GM12878 (cell line): ENCODE measurements around the gene LRRC15. TPM values are rescaled to one million over a fixed set of nuclear protein-coding genes. Genes with fewer than 3 reads are reported as not detected.

Experiments used
- ATAC-seq: fragments of 200-7000 bp; cut with Tn5 transposase; 3 replicates; pipeline ENCODE4 v1.9.1; 2020; ENCODE audit warnings: mild to moderate bottlenecking, moderate library complexity
- BruUV-seq: library from RNA; stranded (reverse); fragments of 400-500 nt; replicated peaks from 2 replicates; lab custom pipeline; 2021; lab: Mats Ljungman, UMichigan
- CTCF ChIA-PET: fragments of 300-600 bp; sonication (Branson Sonifier 250); formaldehyde crosslinking; extraction: SDS; loops from one replicate; lab custom pipeline; 2021; ENCODE audit warnings: inconsistent platforms; lab: Yijun Ruan, JAX
- POLR2A ChIA-PET: fragments of 350-600 bp; formaldehyde crosslinking; extraction: SDS; loops from one replicate; lab custom pipeline; 2021; ENCODE audit warnings: inconsistent platforms; lab: Charles Lee
- RAD21 ChIA-PET: fragments of 300-600 bp; sonication (Branson Sonifier 250); formaldehyde crosslinking; loops from one replicate; lab custom pipeline; 2023; ENCODE audit warnings: antibody characterized with exemption; ENCODE audit not compliant: unreplicated experiment; lab: Charles Lee
- SMC1A ChIA-PET: fragments of 300-600 bp; sonication (Branson Sonifier 250); formaldehyde crosslinking; loops from one replicate; lab custom pipeline; 2023; ENCODE audit not compliant: unreplicated experiment, uncharacterized antibody; lab: Charles Lee
- DNase-seq: peaks from one replicate; pipeline ENCODE4 v3.0.0-alpha.2; 2011; ENCODE audit warnings: low read depth, low spot score
- FAIRE-seq: peaks from 3 replicates; lab custom pipeline; 2011; peaks lifted over from hg19 to GRCh38; lab: Jason Lieb, UNC
- H2AFZ ChIP-seq: 2 replicates; pipeline ENCODE4 v1.6.0; 2011; ENCODE audit warnings: low read depth, low read length, control low read depth; ENCODE audit not compliant: control insufficient read depth
- H3K27ac ChIP-seq: 2 replicates; pipeline ENCODE4 v1.5.1; 2011; ENCODE audit warnings: control low read depth; ENCODE audit not compliant: control insufficient read depth, insufficient read depth
- H3K27me3 ChIP-seq, 2 experiments: replicated peaks in 1 of 2; 2 replicates each; pipeline versions ENCODE4 v1.6.0 to v1.6.1; 2011; ENCODE audit warnings: low read length in 1 of 2; ENCODE audit not compliant: control insufficient read depth in 2 of 2, insufficient read depth in 2 of 2
- H3K36me3 ChIP-seq, 2 experiments: 2 replicates each; pipeline ENCODE4 v1.5.1; 2011; ENCODE audit warnings: low read length in 1 of 2; ENCODE audit not compliant: control insufficient read depth in 2 of 2, insufficient read depth in 2 of 2
- H3K4me1 ChIP-seq: 2 replicates; pipeline ENCODE4 v1.6.1; 2011; ENCODE audit warnings: mild to moderate bottlenecking, low read length, moderate library complexity, mixed read lengths; ENCODE audit not compliant: control insufficient read depth, insufficient read depth
- H3K4me2 ChIP-seq: 2 replicates; pipeline ENCODE4 v1.6.0; 2011; ENCODE audit warnings: control low read depth; ENCODE audit not compliant: control insufficient read depth, insufficient read depth
- H3K4me3 ChIP-seq: fragments of 200-600 bp; sonication (generic); 2 replicates; pipeline ENCODE4 v1.5.1; 2016
- H3K79me2 ChIP-seq: 2 replicates; pipeline ENCODE4 v1.6.0; 2011; ENCODE audit warnings: low read length; ENCODE audit not compliant: control insufficient read depth, insufficient read depth
- H3K9ac ChIP-seq: 2 replicates; pipeline ENCODE4 v1.8.0; 2011; ENCODE audit warnings: low read length, control low read depth, mixed read lengths; ENCODE audit not compliant: control insufficient read depth, insufficient read depth
- H3K9me3 ChIP-seq: replicated peaks from 3 replicates; pipeline ENCODE4 v1.5.1; 2011; ENCODE audit warnings: mild to moderate bottlenecking, low read length; ENCODE audit not compliant: control insufficient read depth, insufficient read depth
- H4K20me1 ChIP-seq: 2 replicates; pipeline ENCODE4 v1.6.0; 2011; ENCODE audit not compliant: control insufficient read depth, insufficient read depth
- ATF7 ChIP-seq: fragments of 450-650 bp; IDR thresholded peaks from 2 replicates; pipeline ENCODE4 v1.6.1; 2016; ENCODE audit warnings: low read depth, mild to moderate bottlenecking
- BACH1 ChIP-seq: fragments of 450-650 bp; IDR thresholded peaks from 2 replicates; pipeline ENCODE4 v1.6.1; 2017; ENCODE audit warnings: mild to moderate bottlenecking, borderline replicate concordance
- BCL11A ChIP-seq: IDR thresholded peaks from 2 replicates; pipeline ENCODE4 v1.6.1; 2011; ENCODE audit warnings: low read depth, low read length
- CBFB ChIP-seq: IDR thresholded peaks from 2 replicates; pipeline ENCODE4 v1.6.1; 2016; ENCODE audit warnings: antibody characterized with exemption, low read depth
- LARP7 ChIP-seq: fragments of 450-650 bp; IDR thresholded peaks from 2 replicates; pipeline ENCODE4 v1.6.1; 2017; ENCODE audit warnings: mild to moderate bottlenecking
- NBN ChIP-seq: fragments of 450-650 bp; IDR thresholded peaks from 2 replicates; pipeline ENCODE4 v1.6.1; 2016
- PAX5 ChIP-seq: IDR thresholded peaks from 2 replicates; pipeline ENCODE4 v1.6.1; 2011; ENCODE audit warnings: low read depth, low read length, borderline replicate concordance
- PML ChIP-seq: IDR thresholded peaks from 2 replicates; pipeline ENCODE4 v1.6.1; 2012; ENCODE audit warnings: low read length, inconsistent platforms
- RAD21 ChIP-seq: IDR thresholded peaks from 2 replicates; pipeline ENCODE4 v1.6.1; 2011; ENCODE audit warnings: mild to moderate bottlenecking, low read depth, low read length, moderate library complexity; ENCODE audit not compliant: insufficient read depth
- TARDBP ChIP-seq: IDR thresholded peaks from 2 replicates; pipeline ENCODE4 v1.6.1; 2016; ENCODE audit warnings: borderline replicate concordance
- WGBS: methylation state at CpG from one replicate; pipeline ENCODE4 v1.1.6; 2016; ENCODE audit warnings: low lambda C conversion rate; ENCODE audit not compliant: insufficient replicate concordance, insufficient coverage; ENCODE audit errors: missing lambda C conversion rate; 5-methylcytosine and 5-hydroxymethylcytosine counted together
- in situ Hi-C: fragments of 300-500 bp; cut with MboI; formaldehyde crosslinking; loops from 9 replicates; pipeline ENCODE4 v1.14.3; 2018; ENCODE audit warnings: mixed read lengths
- intact Hi-C: fragments of 100-400 bp; cut with micrococcal nuclease; formaldehyde crosslinking; loops from one replicate; pipeline ENCODE4 v1.14.2; 2022; ENCODE audit not compliant: unreplicated experiment
- polyA plus RNA-seq, 11 experiments: library from polyadenylated mRNA; depleted of rRNA in 4 of 11; unstranded in 6 of 11; stranded (reverse) in 5 of 11; fragments of >200 nt; fragmentation: Nextera tagmentation in 4 of 11; fragmentation: Illumina TruSeq in 1 of 11; extraction: Ambion mirVana in 4 of 11; extraction: Trizol in 1 of 11; gene quantifications; 1 replicate in 1 of 11; 2 replicates in 10 of 11; pipeline versions ENCODE4 v1.2.1 to v1.2.3, GENCODE V29; 2011 to 2016; ENCODE audit warnings: inconsistent platforms in 2 of 11, missing spikeins in 2 of 11, low read depth in 1 of 11
- total RNA-seq, 4 experiments: library from RNA; depleted of rRNA in 3 of 4; stranded (reverse); fragments of >200 nt in 3 of 4; fragmentation: Illumina TruSeq in 1 of 4; extraction: Trizol in 1 of 4; gene quantifications; 2 replicates each; pipeline versions ENCODE4 v1.2.1 to v1.2.3, GENCODE V29; 2013 to 2021
- TF ChIP-seq, protein P1 (sequence below): IDR thresholded peaks from 2 replicates; pipeline ENCODE4 v1.6.1; 2012; ENCODE audit warnings: improper control_type of control experiment, low read depth, low read length; ENCODE audit not compliant: insufficient replicate concordance
- TF ChIP-seq, protein P2 (sequence below): fragments of 450-650 bp; conservative IDR thresholded peaks from 2 replicates; pipeline ENCODE4 v1.6.1; 2017; ENCODE audit warnings: mild to moderate bottlenecking, moderate library complexity
- TF ChIP-seq, protein P3 (sequence below): fragments of 450-650 bp; IDR thresholded peaks from 2 replicates; pipeline ENCODE4 v1.6.1; 2017; ENCODE audit warnings: antibody characterized with exemption, mild to moderate bottlenecking, moderate library complexity
- TF ChIP-seq, protein P4 (sequence below): fragments of 450-650 bp; IDR thresholded peaks from 2 replicates; pipeline ENCODE4 v1.6.1; 2017; ENCODE audit warnings: borderline replicate concordance

Gene LRRC15
- total and polyA plus RNA-seq, 10 of the 15 experiments (the other 5 are each of a cell fraction or from before 2014, with no cell fraction given): not detected

DNA sequence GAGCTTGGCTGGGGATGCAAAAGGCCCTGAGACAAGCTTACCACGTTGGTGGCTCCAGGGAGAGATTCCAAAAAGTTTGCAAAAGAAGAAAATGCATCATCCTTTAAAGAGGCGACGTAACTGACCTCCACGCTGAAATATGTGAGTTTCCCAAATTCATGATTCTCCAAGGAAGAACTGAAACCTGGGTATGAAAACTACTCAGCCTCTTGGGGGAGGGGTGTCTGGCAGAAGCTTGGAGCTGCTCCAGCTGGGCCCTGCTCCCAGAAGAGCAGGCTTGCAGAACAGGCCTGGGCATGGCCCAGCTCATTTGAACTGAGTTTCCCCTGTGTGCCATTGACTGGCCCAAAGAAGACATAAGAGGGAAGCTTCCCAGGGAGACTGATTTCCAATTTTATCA, 39.0 kb downstream of the LRRC15 start:
- Histone ChIP-seq H3K4me3 (no peak overlapping the region), H4K20me1 (no peaks in the 10 kb centered on the region; the same call in 1 of the 2 replicates), H3K4me1 (no peaks in the 10 kb centered on the region), H3K27ac (no peak overlapping the region), H3K9me3 (peaks cover 3% of the 10 kb centered on the region; the same call in 2 of the 3 replicates), H3K4me2 (no peak overlapping the region), H3K36me3 (no peaks in the 10 kb centered on the region), H3K79me2 (no peaks in the 10 kb centered on the region), H3K9ac (no peak overlapping the region), H2AFZ (no peak overlapping the region), H3K27me3 (peaks cover 0 to 7% of the 10 kb centered on the region in 2 experiments; a peak in 3 of 4 replicates)
- 58% methylated on average over 4 of the region's 4 CpGs for WGBS
- in situ Hi-C loops: loop anchor here (5.0 to 10.0 kb wide), 2 partner anchors 262 to 924 kb away; no protein-coding TSS in a partner anchor
- no TSS peak for BruUV-seq
- ChIA-PET CTCF (interaction anchor here (0.8 to 1.9 kb wide), 2 partner anchors 13 to 75 kb away, joined by 5 to 6 read pairs; no protein-coding TSS in a partner anchor), POLR2A (no interaction called here), RAD21 (no interaction called here), SMC1A (interaction anchor here (1.4 kb wide), 1 partner anchor 243 kb away, joined by 3 read pairs; no protein-coding TSS in a partner anchor)
- no peak for ATAC-seq
- no peak for FAIRE-seq
- intact Hi-C loops: loop anchor here (5.0 to 10.0 kb wide), 2 partner anchors 262 to 934 kb away; no protein-coding TSS in a partner anchor
- DNase-seq: no peak
- TF ChIP-seq LARP7 (no peak), TARDBP (no peak), PML (no peak), ATF7 (no peak), PAX5 (no peak), RAD21 (no peak), CBFB (no peak), BACH1 (no peak), NBN (no peak), BCL11A (no peak)
- TF ChIP-seq, protein P1, sequence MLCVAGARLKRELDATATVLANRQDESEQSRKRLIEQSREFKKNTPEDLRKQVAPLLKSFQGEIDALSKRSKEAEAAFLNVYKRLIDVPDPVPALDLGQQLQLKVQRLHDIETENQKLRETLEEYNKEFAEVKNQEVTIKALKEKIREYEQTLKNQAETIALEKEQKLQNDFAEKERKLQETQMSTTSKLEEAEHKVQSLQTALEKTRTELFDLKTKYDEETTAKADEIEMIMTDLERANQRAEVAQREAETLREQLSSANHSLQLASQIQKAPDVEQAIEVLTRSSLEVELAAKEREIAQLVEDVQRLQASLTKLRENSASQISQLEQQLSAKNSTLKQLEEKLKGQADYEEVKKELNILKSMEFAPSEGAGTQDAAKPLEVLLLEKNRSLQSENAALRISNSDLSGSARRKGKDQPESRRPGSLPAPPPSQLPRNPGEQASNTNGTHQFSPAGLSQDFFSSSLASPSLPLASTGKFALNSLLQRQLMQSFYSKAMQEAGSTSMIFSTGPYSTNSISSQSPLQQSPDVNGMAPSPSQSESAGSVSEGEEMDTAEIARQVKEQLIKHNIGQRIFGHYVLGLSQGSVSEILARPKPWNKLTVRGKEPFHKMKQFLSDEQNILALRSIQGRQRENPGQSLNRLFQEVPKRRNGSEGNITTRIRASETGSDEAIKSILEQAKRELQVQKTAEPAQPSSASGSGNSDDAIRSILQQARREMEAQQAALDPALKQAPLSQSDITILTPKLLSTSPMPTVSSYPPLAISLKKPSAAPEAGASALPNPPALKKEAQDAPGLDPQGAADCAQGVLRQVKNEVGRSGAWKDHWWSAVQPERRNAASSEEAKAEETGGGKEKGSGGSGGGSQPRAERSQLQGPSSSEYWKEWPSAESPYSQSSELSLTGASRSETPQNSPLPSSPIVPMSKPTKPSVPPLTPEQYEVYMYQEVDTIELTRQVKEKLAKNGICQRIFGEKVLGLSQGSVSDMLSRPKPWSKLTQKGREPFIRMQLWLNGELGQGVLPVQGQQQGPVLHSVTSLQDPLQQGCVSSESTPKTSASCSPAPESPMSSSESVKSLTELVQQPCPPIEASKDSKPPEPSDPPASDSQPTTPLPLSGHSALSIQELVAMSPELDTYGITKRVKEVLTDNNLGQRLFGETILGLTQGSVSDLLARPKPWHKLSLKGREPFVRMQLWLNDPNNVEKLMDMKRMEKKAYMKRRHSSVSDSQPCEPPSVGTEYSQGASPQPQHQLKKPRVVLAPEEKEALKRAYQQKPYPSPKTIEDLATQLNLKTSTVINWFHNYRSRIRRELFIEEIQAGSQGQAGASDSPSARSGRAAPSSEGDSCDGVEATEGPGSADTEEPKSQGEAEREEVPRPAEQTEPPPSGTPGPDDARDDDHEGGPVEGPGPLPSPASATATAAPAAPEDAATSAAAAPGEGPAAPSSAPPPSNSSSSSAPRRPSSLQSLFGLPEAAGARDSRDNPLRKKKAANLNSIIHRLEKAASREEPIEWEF: no peak
- TF ChIP-seq, protein P2, sequence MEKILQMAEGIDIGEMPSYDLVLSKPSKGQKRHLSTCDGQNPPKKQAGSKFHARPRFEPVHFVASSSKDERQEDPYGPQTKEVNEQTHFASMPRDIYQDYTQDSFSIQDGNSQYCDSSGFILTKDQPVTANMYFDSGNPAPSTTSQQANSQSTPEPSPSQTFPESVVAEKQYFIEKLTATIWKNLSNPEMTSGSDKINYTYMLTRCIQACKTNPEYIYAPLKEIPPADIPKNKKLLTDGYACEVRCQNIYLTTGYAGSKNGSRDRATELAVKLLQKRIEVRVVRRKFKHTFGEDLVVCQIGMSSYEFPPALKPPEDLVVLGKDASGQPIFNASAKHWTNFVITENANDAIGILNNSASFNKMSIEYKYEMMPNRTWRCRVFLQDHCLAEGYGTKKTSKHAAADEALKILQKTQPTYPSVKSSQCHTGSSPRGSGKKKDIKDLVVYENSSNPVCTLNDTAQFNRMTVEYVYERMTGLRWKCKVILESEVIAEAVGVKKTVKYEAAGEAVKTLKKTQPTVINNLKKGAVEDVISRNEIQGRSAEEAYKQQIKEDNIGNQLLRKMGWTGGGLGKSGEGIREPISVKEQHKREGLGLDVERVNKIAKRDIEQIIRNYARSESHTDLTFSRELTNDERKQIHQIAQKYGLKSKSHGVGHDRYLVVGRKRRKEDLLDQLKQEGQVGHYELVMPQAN: no peak
- TF ChIP-seq, protein P3, sequence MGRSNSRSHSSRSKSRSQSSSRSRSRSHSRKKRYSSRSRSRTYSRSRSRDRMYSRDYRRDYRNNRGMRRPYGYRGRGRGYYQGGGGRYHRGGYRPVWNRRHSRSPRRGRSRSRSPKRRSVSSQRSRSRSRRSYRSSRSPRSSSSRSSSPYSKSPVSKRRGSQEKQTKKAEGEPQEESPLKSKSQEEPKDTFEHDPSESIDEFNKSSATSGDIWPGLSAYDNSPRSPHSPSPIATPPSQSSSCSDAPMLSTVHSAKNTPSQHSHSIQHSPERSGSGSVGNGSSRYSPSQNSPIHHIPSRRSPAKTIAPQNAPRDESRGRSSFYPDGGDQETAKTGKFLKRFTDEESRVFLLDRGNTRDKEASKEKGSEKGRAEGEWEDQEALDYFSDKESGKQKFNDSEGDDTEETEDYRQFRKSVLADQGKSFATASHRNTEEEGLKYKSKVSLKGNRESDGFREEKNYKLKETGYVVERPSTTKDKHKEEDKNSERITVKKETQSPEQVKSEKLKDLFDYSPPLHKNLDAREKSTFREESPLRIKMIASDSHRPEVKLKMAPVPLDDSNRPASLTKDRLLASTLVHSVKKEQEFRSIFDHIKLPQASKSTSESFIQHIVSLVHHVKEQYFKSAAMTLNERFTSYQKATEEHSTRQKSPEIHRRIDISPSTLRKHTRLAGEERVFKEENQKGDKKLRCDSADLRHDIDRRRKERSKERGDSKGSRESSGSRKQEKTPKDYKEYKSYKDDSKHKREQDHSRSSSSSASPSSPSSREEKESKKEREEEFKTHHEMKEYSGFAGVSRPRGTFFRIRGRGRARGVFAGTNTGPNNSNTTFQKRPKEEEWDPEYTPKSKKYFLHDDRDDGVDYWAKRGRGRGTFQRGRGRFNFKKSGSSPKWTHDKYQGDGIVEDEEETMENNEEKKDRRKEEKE: no peak
- TF ChIP-seq, protein P4, sequence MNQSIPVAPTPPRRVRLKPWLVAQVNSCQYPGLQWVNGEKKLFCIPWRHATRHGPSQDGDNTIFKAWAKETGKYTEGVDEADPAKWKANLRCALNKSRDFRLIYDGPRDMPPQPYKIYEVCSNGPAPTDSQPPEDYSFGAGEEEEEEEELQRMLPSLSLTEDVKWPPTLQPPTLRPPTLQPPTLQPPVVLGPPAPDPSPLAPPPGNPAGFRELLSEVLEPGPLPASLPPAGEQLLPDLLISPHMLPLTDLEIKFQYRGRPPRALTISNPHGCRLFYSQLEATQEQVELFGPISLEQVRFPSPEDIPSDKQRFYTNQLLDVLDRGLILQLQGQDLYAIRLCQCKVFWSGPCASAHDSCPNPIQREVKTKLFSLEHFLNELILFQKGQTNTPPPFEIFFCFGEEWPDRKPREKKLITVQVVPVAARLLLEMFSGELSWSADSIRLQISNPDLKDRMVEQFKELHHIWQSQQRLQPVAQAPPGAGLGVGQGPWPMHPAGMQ: no peak
